Neural cell (in vitro differentiated cells): ENCODE measurements around the gene CIAPIN1. TPM values are rescaled to one million over a fixed set of nuclear protein-coding genes. Genes with fewer than 3 reads are reported as not detected.

Source experiments
- H2AFZ ChIP-seq: fragments of 200-600, 300-800 bp; sonication (generic), shearing (Covaris generic); 2 replicates; pipeline ENCODE4 v1.6.0; 2014; ENCODE audit warnings: low read depth, mild to moderate bottlenecking, antibody characterized with exemption, low read length, moderate library complexity
- H3F3A ChIP-seq: fragments of 200-600 bp; shearing (Covaris generic); 2 replicates; pipeline ENCODE4 v1.6.1; 2016; ENCODE audit warnings: mild to moderate bottlenecking, moderate library complexity, mixed read lengths, antibody characterized with exemption, low read length; ENCODE audit not compliant: insufficient read depth, poor library complexity, severe bottlenecking
- H3K27ac ChIP-seq: fragments of 200-600, 300-800 bp; sonication (generic), shearing (Covaris generic); 2 replicates; pipeline ENCODE4 v1.5.1; 2014; ENCODE audit warnings: mild to moderate bottlenecking, low read length, moderate library complexity
- H3K27me3 ChIP-seq: fragments of 300-800, 200-600 bp; sonication (generic), shearing (Covaris generic); 2 replicates; pipeline ENCODE4 v1.6.0; 2014; ENCODE audit warnings: mild to moderate bottlenecking, low read depth, low read length, moderate library complexity; ENCODE audit not compliant: insufficient read depth
- H3K36me3 ChIP-seq: fragments of 300-800, 200-600 bp; sonication (generic), shearing (Covaris generic); 2 replicates; pipeline ENCODE4 v1.5.1; 2014; ENCODE audit warnings: mild to moderate bottlenecking, antibody characterized with exemption, low read length, moderate library complexity; ENCODE audit not compliant: insufficient read depth
- H3K4me2 ChIP-seq: fragments of 300-800, 200-600 bp; sonication (generic), shearing (Covaris generic); 2 replicates; pipeline ENCODE4 v1.6.0; 2014; ENCODE audit warnings: mild to moderate bottlenecking, low read length
- H3K4me3 ChIP-seq: fragments of 300-800, 200-600 bp; sonication (generic), shearing (Covaris generic); 2 replicates; pipeline ENCODE4 v1.5.1; 2014; ENCODE audit warnings: mild to moderate bottlenecking, low read length, moderate library complexity
- H3K79me2 ChIP-seq: fragments of 200-600 bp; shearing (Covaris generic); replicated peaks from 2 replicates; pipeline ENCODE4 v1.6.0; 2014; ENCODE audit warnings: mild to moderate bottlenecking, low read length, moderate library complexity; ENCODE audit not compliant: insufficient read depth
- H3K9ac ChIP-seq: fragments of 300-800, 200-600 bp; sonication (generic), shearing (Covaris generic); 2 replicates; pipeline ENCODE4 v1.6.1; 2016; ENCODE audit warnings: mild to moderate bottlenecking, low read length, mixed read lengths
- H3K9me2 ChIP-seq: fragments of 200-600 bp; shearing (Covaris generic); 2 replicates; pipeline ENCODE4 v1.6.1; 2016; ENCODE audit warnings: mild to moderate bottlenecking, low read length, mixed read lengths; ENCODE audit not compliant: insufficient read depth
- H3K9me3 ChIP-seq: fragments of 200-600, 300-800 bp; sonication (generic), shearing (Covaris generic); 2 replicates; pipeline ENCODE4 v1.6.1; 2016; ENCODE audit warnings: mild to moderate bottlenecking, mixed run types, low read length, moderate library complexity, mixed read lengths
- H4K20me1 ChIP-seq: fragments of 200-600 bp; shearing (Covaris generic); 2 replicates; pipeline ENCODE4 v1.6.1; 2016; ENCODE audit warnings: mild to moderate bottlenecking, mixed run types; ENCODE audit not compliant: insufficient read depth
- CTCF ChIP-seq: fragments of 450-650 bp; IDR thresholded peaks from 2 replicates; pipeline ENCODE4 v1.5.1; 2014; ENCODE audit warnings: antibody characterized with exemption, mild to moderate bottlenecking, moderate library complexity; ENCODE audit not compliant: poor library complexity, severe bottlenecking
- EP300 ChIP-seq: fragments of 450-650 bp; conservative IDR thresholded peaks from 2 replicates; pipeline ENCODE4 v1.6.1; 2014; ENCODE audit warnings: antibody characterized with exemption, mild to moderate bottlenecking, moderate library complexity; ENCODE audit not compliant: poor library complexity, severe bottlenecking
- EZH2 ChIP-seq: fragments of 200-600, 300-800 bp; shearing (Covaris generic), sonication (generic); IDR thresholded peaks from 2 replicates; pipeline ENCODE4 v1.6.1; 2014; ENCODE audit warnings: antibody characterized with exemption, low read length, borderline replicate concordance, mild to moderate bottlenecking; ENCODE audit not compliant: insufficient read depth, poor library complexity, severe bottlenecking
- MXI1 ChIP-seq: fragments of 450-650 bp; conservative IDR thresholded peaks from 2 replicates; pipeline ENCODE4 v1.6.1; 2014; ENCODE audit warnings: antibody characterized with exemption, mild to moderate bottlenecking; ENCODE audit not compliant: poor library complexity, severe bottlenecking
- POLR2AphosphoS5 ChIP-seq: IDR thresholded peaks from 2 replicates; pipeline ENCODE4 v1.6.1; 2012
- RAD21 ChIP-seq: fragments of 450-650 bp; conservative IDR thresholded peaks from 2 replicates; pipeline ENCODE4 v1.6.1; 2014; ENCODE audit warnings: antibody characterized with exemption, mild to moderate bottlenecking, moderate library complexity
- REST ChIP-seq: IDR thresholded peaks from 2 replicates; pipeline ENCODE4 v1.6.1; 2012; ENCODE audit warnings: borderline replicate concordance
- SMC3 ChIP-seq: fragments of 450-650 bp; conservative IDR thresholded peaks from 2 replicates; pipeline ENCODE4 v1.6.1; 2014; ENCODE audit warnings: antibody characterized with exemption, mild to moderate bottlenecking, moderate library complexity; ENCODE audit not compliant: poor library complexity
- TAF1 ChIP-seq: IDR thresholded peaks from 2 replicates; pipeline ENCODE4 v1.6.1; 2012; ENCODE audit warnings: low read depth
- polyA plus RNA-seq: library from polyadenylated mRNA; depleted of rRNA; stranded (reverse); fragments of >200 nt; gene quantifications from 2 replicates; pipeline ENCODE4 v1.2.3, GENCODE V29; 2014

The CIAPIN1 gene
- polyA plus RNA-seq, 1 donor from 2014 or later: 117 TPM

- no peak overlapping the region for H3K9ac ChIP-seq
- no peak for TF ChIP-seq POLR2AphosphoS5
- TF ChIP-seq SMC3: no peak
- no peak for TF ChIP-seq EP300
- no peak for TF ChIP-seq REST
- no peak for TF ChIP-seq CTCF
- TF ChIP-seq TAF1: no peak
- no peak for TF ChIP-seq EZH2
- no peak for TF ChIP-seq RAD21
- no peak for TF ChIP-seq MXI1
- H3K27ac ChIP-seq: no peak overlapping the region
- no peak overlapping the region for H2AFZ ChIP-seq
- H3K36me3 ChIP-seq: no peaks in the 10 kb centered on the region
- no peaks in the 10 kb centered on the region for H3K27me3 ChIP-seq
- no peaks in the 10 kb centered on the region for H3F3A ChIP-seq
- no peaks in the 10 kb centered on the region for H3K9me2 ChIP-seq
- no peak overlapping the region for H3K4me2 ChIP-seq
- no peaks in the 10 kb centered on the region for H3K9me3 ChIP-seq
- H3K79me2 ChIP-seq: peaks cover 41% of the 10 kb centered on the region
- no peak overlapping the region for H3K4me3 ChIP-seq
- H4K20me1 ChIP-seq: peaks cover 4% of the 10 kb centered on the region
These were observed 33.6 kb upstream of the CIAPIN1 start for GRCh38 chr16:57480754-57481230.

GRCh38 chr16:57479976-57480753 lies 33.0 kb upstream of the CIAPIN1 start:
- Histone ChIP-seq H4K20me1 (peaks cover 4% of the 10 kb centered on the region), H3K36me3 (no peaks in the 10 kb centered on the region), H3K27ac (peak overlapping the region; percentile 76), H3K4me2 (peak overlapping the region; percentile 68), H3K79me2 (peaks cover 41% of the 10 kb centered on the region), H3K9me2 (no peaks in the 10 kb centered on the region), H3K9ac (peak overlapping the region; percentile 81), H2AFZ (peak overlapping the region; percentile 53), H3F3A (no peaks in the 10 kb centered on the region), H3K27me3 (no peaks in the 10 kb centered on the region), H3K4me3 (peak overlapping the region; percentile 89), H3K9me3 (no peaks in the 10 kb centered on the region)
- TF ChIP-seq SMC3 (no peak), EP300 (no peak), MXI1 (no peak), REST (no peak), CTCF (no peak), EZH2 (no peak), RAD21 (no peak), TAF1 (no peak), POLR2AphosphoS5 (no peak)
